ENCODE measurements around the gene SCAMP4. TPM values are rescaled to one million over a fixed set of nuclear protein-coding genes. Genes with fewer than 3 reads are reported as not detected.
A peak's percentile ranks its signal among the peaks of the same experiment; 100 is the strongest.

SCAMP4 gene
- total and polyA plus RNA-seq, 2 of the 13 experiments (the other 11 are each of a cell fraction or from before 2014, with no cell fraction given): 10.7 to 13.7 TPM

GRCh38 chr19:1901940-1902404, 3.2 kb upstream of the SCAMP4 start:
- Histone ChIP-seq H3K9me3 (ENCODE audit: low read length) (no peaks in the 10 kb centered on the region), H3K79me2 (ENCODE audit: insufficient read depth, low read length) (peaks cover 8% of the 10 kb centered on the region), H3K9ac (ENCODE audit: insufficient read depth, low read depth, low read length) (peak overlapping the region; percentile 49), H2AFZ (ENCODE audit: low read length) (peak overlapping the region; percentile 15), H3K4me3 (replicated peaks in 1 of 3; ENCODE audit: insufficient read depth in 1 of 3, low read depth in 2 of 3, low read length in 3 of 3) (peak overlapping the region; percentile 5 to 65 (median 32)), H3K27ac (ENCODE audit: extremely low read length, insufficient read depth, low read length) (peak overlapping the region; percentile 67), H3K4me2 (ENCODE audit: low read depth, low read length) (peak overlapping the region; percentile 65), H3K4me1 (ENCODE audit: insufficient read depth, low read length) (peaks cover 63% of the 10 kb centered on the region), H3K27me3 (ENCODE audit: control insufficient read depth in 1 of 2, insufficient read depth in 2 of 2, low read length in 2 of 2) (no peaks in the 10 kb centered on the region), H3K36me3 (replicated peaks in 1 of 2; ENCODE audit: control insufficient read depth in 1 of 2, insufficient read depth in 2 of 2, low read length in 2 of 2) (no peaks in the 10 kb centered on the region), H4K20me1 (ENCODE audit: insufficient read depth, low read length) (no peaks in the 10 kb centered on the region)
- no TSS peak for BruUV-seq (replicated peaks)
- FAIRE-seq: peak; percentile 79
- intact Hi-C loops (cut with micrococcal nuclease; ENCODE audit: unreplicated experiment) (no loop called here), in situ Hi-C loops (cut with HindIII; ENCODE audit: extremely low pct_ligation_motif_present, low pct_unique_long_range_greater_than_20kb) (no loop called here)
- WGBS (ENCODE audit: low lambda C conversion rate): 5% methylated on average over 7 of the region's 16 CpGs
- POLR2A ChIA-PET: interaction anchor here (0.7 to 2.4 kb wide), 5 partner anchors 14 to 158 kb away, joined by 3 to 11 read pairs (median 4); no protein-coding TSS in a partner anchor
- DNase-seq (ENCODE audit: low spot score): peak; percentile 76
- no peak for ATAC-seq
- CTCF ChIA-PET (ENCODE audit: low intra/inter-chr PET ratio, low total read pairs): no interaction called here
- TF ChIP-seq HMG20B (CRISPR knock-in tag; conservative IDR thresholded peaks at IDR 0.05): no peak
- peak; percentile 59 for TF ChIP-seq TBX2 (CRISPR knock-in tag; IDR thresholded peaks at IDR 0.05; ENCODE audit: borderline replicate concordance)
- no peak for TF ChIP-seq XRCC5 (optimal IDR thresholded peaks at IDR 0.05; ENCODE audit: low read length)
- TF ChIP-seq AFF4 (CRISPR knock-in tag; IDR thresholded peaks at IDR 0.05): no peak
- TF ChIP-seq SOX5 (CRISPR knock-in tag; IDR thresholded peaks at IDR 0.05; ENCODE audit: borderline replicate concordance): peak; percentile 31; the same call in 1 of the 2 replicates
- no peak for TF ChIP-seq NFYB (CRISPR knock-in tag; IDR thresholded peaks at IDR 0.05)
- no peak for TF ChIP-seq ZNF253 (CRISPR knock-in tag; IDR thresholded peaks at IDR 0.05; ENCODE audit: borderline replicate concordance)
- TF ChIP-seq SAP130 (CRISPR knock-in tag; IDR thresholded peaks at IDR 0.05; ENCODE audit: low read depth): peak; percentile 55; the same call in 1 of the 2 replicates
- TF ChIP-seq RBM39 (IDR thresholded peaks at IDR 0.05; ENCODE audit: low read depth, low read length, poor library complexity, severe bottlenecking): peak; percentile 29
- TF ChIP-seq ZNF574 (CRISPR knock-in tag; IDR thresholded peaks at IDR 0.05): peak; percentile 45; the same call in 1 of the 2 replicates
- peak; percentile 28; the same call in 1 of the 2 replicates for TF ChIP-seq MIER3 (CRISPR knock-in tag; IDR thresholded peaks at IDR 0.05; ENCODE audit: borderline replicate concordance)
- no peak for TF ChIP-seq GABPB1 (CRISPR knock-in tag; IDR thresholded peaks at IDR 0.05)
- no peak for TF ChIP-seq PAWR (CRISPR knock-in tag; IDR thresholded peaks at IDR 0.05; ENCODE audit: borderline replicate concordance)
- TF ChIP-seq ARNT2 (CRISPR knock-in tag; IDR thresholded peaks at IDR 0.05; ENCODE audit: low read depth): no peak
- 0 out of 2 replicates have a peak, but pooled peaks have one; percentile 53 for TF ChIP-seq ZNF598 (CRISPR knock-in tag; IDR thresholded peaks at IDR 0.05; ENCODE audit: borderline replicate concordance)
- no peak; the same call in 1 of the 2 replicates for TF ChIP-seq PHF21A (CRISPR knock-in tag; IDR thresholded peaks at IDR 0.05)
- no peak for TF ChIP-seq ZNF10 (CRISPR knock-in tag; IDR thresholded peaks at IDR 0.05; ENCODE audit: borderline replicate concordance, low read depth)
- no peak for TF ChIP-seq SSRP1 (CRISPR knock-in tag; IDR thresholded peaks at IDR 0.05)
- no peak for TF ChIP-seq ZNF772 (CRISPR knock-in tag; IDR thresholded peaks at IDR 0.05)
- no peak for TF ChIP-seq ZNF761 (CRISPR knock-in tag; conservative IDR thresholded peaks at IDR 0.05)
- TF ChIP-seq PAF1 (CRISPR knock-in tag; IDR thresholded peaks at IDR 0.05): no peak

All from HepG2 (cell line).